Fibroblast of skin of abdomen (primary cell): ENCODE measurements around the gene SMARCC1.

Experiments used
- DNase-seq: peaks from one replicate; pipeline ENCODE4 v3.0.0-alpha.2; 2013

Gene SMARCC1

GRCh38 chr3:47540281-47540680, 241.4 kb downstream of the SMARCC1 start:
- peak; percentile 9 for DNase-seq

DNA sequence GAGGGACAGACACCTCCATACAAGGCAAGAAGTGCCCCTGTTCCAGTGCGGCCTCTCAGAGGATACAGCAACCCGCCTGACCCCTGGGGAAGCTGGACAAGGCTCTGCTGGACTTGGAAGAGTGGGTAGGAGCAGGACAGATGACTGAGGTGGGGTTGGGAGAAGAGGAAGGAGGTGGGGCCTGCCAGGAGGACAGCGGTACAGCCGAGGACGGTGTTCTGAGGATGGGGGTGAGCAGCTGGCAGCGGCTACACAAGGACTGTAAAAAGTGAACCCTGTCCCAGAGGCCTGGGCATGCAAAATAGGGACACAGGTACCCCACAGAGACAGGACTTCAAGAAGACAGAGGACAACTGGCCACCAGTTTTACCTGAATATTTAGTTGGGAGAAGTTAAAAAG, 244.7 kb downstream of the SMARCC1 start:
- DNase-seq: no peak

GRCh38 chr3:47536221-47536891, 245.3 kb downstream of the SMARCC1 start:
- no peak for DNase-seq
